Lung (tissue), 12 donors: ENCODE measurements around the gene SLAMF9. TPM values are rescaled to one million over a fixed set of nuclear protein-coding genes. Genes with fewer than 3 reads are reported as not detected.

Experiments used
- ATAC-seq: fragments of 200-7000 bp; cut with Tn5 transposase; one replicate; pipeline ENCODE4 v1.9.1; 2020; ENCODE audit warnings: moderate number of reproducible peaks; ENCODE audit not compliant: insufficient read depth, low FRiP score
- DNase-seq, 3 donors: peaks; one replicate each; pipeline ENCODE4 v3.0.0-alpha.2; 2013 to 2017
- H3K27ac ChIP-seq, 2 donors: one replicate each; pipeline ENCODE4 v1.5.1; 2013; ENCODE audit warnings: mild to moderate bottlenecking in 2 of 2, moderate library complexity in 2 of 2, control low read depth in 1 of 2, inconsistent platforms in 1 of 2, low read depth in 1 of 2, low read length in 1 of 2
- H3K27me3 ChIP-seq, 3 donors: one replicate each; pipeline ENCODE4 v1.5.1; 2013; ENCODE audit warnings: low read length in 2 of 3; ENCODE audit not compliant: control insufficient read depth in 3 of 3, insufficient read depth in 3 of 3
- H3K36me3 ChIP-seq, 4 donors: one replicate each; pipeline ENCODE4 v1.5.1; 2013; ENCODE audit warnings: low read length in 4 of 4, mild to moderate bottlenecking in 1 of 4, moderate library complexity in 1 of 4; ENCODE audit not compliant: control insufficient read depth in 4 of 4, insufficient read depth in 4 of 4
- H3K4me1 ChIP-seq, 5 donors: one replicate each; pipeline ENCODE4 v1.5.1; 2013; ENCODE audit warnings: low read length in 5 of 5, mild to moderate bottlenecking in 2 of 5, moderate library complexity in 1 of 5; ENCODE audit not compliant: control insufficient read depth in 5 of 5, insufficient read depth in 5 of 5
- H3K4me3 ChIP-seq: one replicate; pipeline ENCODE4 v1.5.1; 2013; ENCODE audit warnings: mild to moderate bottlenecking, control low read depth, moderate library complexity
- H3K9ac ChIP-seq, 2 donors: one replicate each; pipeline ENCODE4 v1.5.1; 2013; ENCODE audit warnings: low read length in 2 of 2, control low read depth in 1 of 2; ENCODE audit not compliant: insufficient read depth in 1 of 2
- H3K9me3 ChIP-seq, 4 donors: one replicate each; pipeline ENCODE4 v1.5.1; 2013; ENCODE audit warnings: low read length in 3 of 4, mild to moderate bottlenecking in 1 of 4, moderate library complexity in 1 of 4; ENCODE audit not compliant: control insufficient read depth in 4 of 4, insufficient read depth in 3 of 4
- WGBS, 2 donors: extraction: QIAGEN DNeasy Blood & Tissue Kit; methylation state at CpG; one replicate each; pipeline ENCODE4 v1.1.7; 2013; 5-methylcytosine and 5-hydroxymethylcytosine counted together
- polyA plus RNA-seq, 2 donors: library from polyadenylated mRNA; stranded (reverse); fragments of 200-250 nt; gene quantifications; one replicate each; pipeline ENCODE4 v1.2.1, GENCODE V29; 2013
- total RNA-seq, 2 donors: library from RNA; depleted of rRNA in 1 of 2; stranded (reverse); fragments of >200 nt in 1 of 2; gene quantifications; one replicate each; pipeline ENCODE4 v1.2.1, GENCODE V29; 2014 to 2021
- TF ChIP-seq, protein P1 (sequence below): IDR thresholded peaks from 2 replicates; pipeline ENCODE4 v1.5.1; 2012; ENCODE audit warnings: mild to moderate bottlenecking; ENCODE audit errors: control extremely low read depth, extremely low read depth
- donor health status: control.
- donor health status: control.
- donor health status: Bipolar disorder and iron deficiency.
- donor health status: healthy.
- donor health status: DM: yes; HTN: yes; CAD: no.

SLAMF9 gene
- total and polyA plus RNA-seq, 4 donors = 0.37 to 0.74 (median 0.40) TPM

DNA sequence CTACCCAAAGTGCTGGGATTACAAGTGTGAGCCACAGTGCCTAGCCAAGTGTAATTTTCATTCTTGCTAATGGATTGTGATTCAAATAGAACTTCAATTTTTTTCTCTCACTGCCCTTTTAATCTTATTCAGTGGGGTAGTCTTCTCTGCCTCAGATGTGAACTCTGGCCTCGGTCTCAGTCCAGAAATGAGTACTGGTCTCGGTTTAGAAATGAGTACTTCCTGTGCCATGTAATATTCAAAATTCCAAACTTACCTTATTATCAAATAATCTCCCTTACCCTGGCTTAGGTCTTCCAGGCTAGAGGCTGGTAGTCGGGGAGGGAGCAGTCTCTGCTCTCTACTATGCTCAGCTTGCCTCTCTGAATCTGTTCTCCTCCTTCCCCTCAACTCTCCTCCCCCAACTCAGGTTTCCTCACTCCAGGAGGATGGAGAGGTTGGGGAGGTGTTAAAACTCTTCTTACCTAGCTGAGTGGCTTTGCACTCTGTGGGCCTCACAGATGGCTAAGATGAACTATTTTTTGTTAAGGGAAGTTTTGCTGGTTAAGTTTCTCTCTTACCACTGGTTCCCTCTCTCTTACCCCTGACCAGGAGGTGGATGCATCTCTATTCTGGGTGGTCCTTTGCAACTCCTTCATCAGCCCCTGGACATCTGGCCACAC lies 4.8 kb upstream of the SLAMF9 start:
- no peak for DNase-seq
- Histone ChIP-seq H3K27ac (no peak overlapping the region), H3K9me3 (no peaks in the 10 kb centered on the region), H3K4me1 (peaks cover 0 to 6% (median 3%) of the 10 kb centered on the region in 5 donors), H3K4me3 (no peak overlapping the region), H3K9ac (no peak overlapping the region), H3K36me3 (no peaks in the 10 kb centered on the region), H3K27me3 (no peaks in the 10 kb centered on the region)
- TF ChIP-seq, protein P1, sequence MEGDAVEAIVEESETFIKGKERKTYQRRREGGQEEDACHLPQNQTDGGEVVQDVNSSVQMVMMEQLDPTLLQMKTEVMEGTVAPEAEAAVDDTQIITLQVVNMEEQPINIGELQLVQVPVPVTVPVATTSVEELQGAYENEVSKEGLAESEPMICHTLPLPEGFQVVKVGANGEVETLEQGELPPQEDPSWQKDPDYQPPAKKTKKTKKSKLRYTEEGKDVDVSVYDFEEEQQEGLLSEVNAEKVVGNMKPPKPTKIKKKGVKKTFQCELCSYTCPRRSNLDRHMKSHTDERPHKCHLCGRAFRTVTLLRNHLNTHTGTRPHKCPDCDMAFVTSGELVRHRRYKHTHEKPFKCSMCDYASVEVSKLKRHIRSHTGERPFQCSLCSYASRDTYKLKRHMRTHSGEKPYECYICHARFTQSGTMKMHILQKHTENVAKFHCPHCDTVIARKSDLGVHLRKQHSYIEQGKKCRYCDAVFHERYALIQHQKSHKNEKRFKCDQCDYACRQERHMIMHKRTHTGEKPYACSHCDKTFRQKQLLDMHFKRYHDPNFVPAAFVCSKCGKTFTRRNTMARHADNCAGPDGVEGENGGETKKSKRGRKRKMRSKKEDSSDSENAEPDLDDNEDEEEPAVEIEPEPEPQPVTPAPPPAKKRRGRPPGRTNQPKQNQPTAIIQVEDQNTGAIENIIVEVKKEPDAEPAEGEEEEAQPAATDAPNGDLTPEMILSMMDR = no peak
- no peak for ATAC-seq
- WGBS, 2 donors = 69 to 91% methylated on average over 3 of the region's 3 CpGs

- Histone ChIP-seq H3K9me3 (no peaks in the 10 kb centered on the region), H3K4me1 (peaks cover 0 to 6% (median 3%) of the 10 kb centered on the region in 5 donors), H3K36me3 (no peaks in the 10 kb centered on the region), H3K9ac (no peak overlapping the region), H3K27me3 (no peaks in the 10 kb centered on the region), H3K4me3 (no peak overlapping the region), H3K27ac (no peak overlapping the region)
- DNase-seq = no peak
- WGBS, 2 donors = 50 to 60% methylated on average over 9 of the region's 9 CpGs
- ATAC-seq = no peak
- TF ChIP-seq, protein P1 = no peak
These were observed 3.8 kb upstream of the SLAMF9 start for GRCh38 chr1:159957824-159958268.

DNA sequence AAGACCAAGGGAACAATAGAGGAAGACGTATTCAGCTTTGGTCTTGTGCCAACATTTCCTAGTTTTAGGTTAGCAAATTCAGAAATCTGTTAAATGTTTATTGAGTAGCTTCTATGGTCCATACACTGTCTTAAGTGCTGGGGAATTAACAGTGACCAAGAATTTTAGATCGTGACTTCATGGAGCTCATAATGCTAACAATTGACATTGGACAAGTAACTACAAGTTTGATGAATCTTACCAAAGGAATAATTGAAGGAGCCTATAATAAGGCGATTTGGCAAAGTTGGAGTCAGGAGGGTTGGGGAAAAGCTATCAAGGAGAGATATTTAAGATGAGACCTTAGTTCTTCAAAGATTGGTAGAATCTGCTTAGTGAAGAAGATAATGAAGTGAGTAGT lies 1.4 kb upstream of the SLAMF9 start:
- Histone ChIP-seq H3K4me1 (peaks cover 0 to 4% (median 0%) of the 10 kb centered on the region in 5 donors), H3K36me3 (no peaks in the 10 kb centered on the region), H3K9me3 (no peaks in the 10 kb centered on the region), H3K4me3 (no peak overlapping the region), H3K27ac (no peak overlapping the region), H3K27me3 (no peaks in the 10 kb centered on the region), H3K9ac (no peak overlapping the region)
- TF ChIP-seq, protein P1 = no peak
- ATAC-seq (no peak), DNase-seq (no peak)
- 79 to 87% methylated on average over 3 of the region's 3 CpGs for WGBS, 2 donors

DNA sequence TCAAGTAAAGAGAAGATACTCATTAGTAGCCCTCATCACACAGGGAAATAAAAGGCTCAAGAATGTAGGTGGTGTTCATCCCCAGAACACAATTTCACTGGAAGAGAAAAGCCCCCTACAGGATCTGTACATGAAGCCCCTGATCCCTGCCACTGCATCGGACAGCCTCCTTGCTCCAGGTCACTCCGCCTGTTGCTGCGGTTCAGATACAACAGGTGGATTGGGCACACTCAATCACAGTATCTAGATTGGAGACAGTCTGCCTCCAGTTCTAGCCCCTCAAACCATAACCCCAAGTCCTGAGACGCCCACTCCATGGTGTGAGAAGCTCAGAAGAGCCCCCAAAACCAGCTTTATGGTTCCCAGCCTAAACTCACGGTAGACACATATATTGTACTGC lies 1.1 kb downstream of the SLAMF9 start:
- no peak overlapping the region for H3K4me3 ChIP-seq
- TF ChIP-seq, protein P1 = no peak
- peaks cover 0 to 2% (median 0%) of the 10 kb centered on the region in 5 donors for H3K4me1 ChIP-seq
- ATAC-seq (no peak), DNase-seq (no peak)
- WGBS, 2 donors = 88 to 91% methylated on average over 5 of the region's 5 CpGs
- no peaks in the 10 kb centered on the region for H3K9me3 ChIP-seq
- H3K27me3 ChIP-seq = no peaks in the 10 kb centered on the region
- no peaks in the 10 kb centered on the region for H3K36me3 ChIP-seq
- no peak overlapping the region for H3K27ac ChIP-seq
- no peak overlapping the region for H3K9ac ChIP-seq
